ENCODE results near the gene CDK5RAP3.

DNA sequence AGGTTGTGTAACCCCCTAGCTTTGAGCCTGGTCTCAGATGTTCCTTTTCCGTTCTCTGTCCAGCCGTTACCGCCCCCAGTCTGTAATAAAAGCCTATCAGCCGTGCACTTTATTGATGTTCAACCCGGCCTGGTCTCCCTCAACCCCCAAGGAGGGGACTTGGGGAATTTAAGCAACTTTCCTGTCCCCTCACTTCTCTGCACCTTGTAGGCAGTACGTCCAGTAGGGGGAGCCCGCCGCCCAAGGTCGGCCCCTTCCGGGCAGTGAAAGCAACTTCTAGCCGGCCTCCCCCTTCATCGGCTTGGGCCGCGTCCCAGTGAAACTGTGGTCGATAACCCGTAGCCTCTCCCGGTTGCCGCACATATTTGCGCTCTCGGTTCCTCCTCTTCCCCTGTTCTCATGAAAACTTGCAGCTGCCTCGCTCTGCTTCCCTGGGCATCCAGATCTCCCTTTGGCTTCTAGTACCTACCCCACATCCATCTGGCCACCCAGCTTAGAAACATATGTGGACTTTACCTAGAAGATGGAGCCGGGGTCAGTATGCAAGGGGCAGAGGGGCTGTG lies 21.6 kb upstream of the CDK5RAP3 start:
- TF ChIP-seq, protein P1, sequence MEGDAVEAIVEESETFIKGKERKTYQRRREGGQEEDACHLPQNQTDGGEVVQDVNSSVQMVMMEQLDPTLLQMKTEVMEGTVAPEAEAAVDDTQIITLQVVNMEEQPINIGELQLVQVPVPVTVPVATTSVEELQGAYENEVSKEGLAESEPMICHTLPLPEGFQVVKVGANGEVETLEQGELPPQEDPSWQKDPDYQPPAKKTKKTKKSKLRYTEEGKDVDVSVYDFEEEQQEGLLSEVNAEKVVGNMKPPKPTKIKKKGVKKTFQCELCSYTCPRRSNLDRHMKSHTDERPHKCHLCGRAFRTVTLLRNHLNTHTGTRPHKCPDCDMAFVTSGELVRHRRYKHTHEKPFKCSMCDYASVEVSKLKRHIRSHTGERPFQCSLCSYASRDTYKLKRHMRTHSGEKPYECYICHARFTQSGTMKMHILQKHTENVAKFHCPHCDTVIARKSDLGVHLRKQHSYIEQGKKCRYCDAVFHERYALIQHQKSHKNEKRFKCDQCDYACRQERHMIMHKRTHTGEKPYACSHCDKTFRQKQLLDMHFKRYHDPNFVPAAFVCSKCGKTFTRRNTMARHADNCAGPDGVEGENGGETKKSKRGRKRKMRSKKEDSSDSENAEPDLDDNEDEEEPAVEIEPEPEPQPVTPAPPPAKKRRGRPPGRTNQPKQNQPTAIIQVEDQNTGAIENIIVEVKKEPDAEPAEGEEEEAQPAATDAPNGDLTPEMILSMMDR (conservative IDR thresholded peaks at IDR 0.05; ENCODE audit: low read depth in 2 of 2) = peak; percentile 91 to 97
- TF ChIP-seq, protein P2, sequence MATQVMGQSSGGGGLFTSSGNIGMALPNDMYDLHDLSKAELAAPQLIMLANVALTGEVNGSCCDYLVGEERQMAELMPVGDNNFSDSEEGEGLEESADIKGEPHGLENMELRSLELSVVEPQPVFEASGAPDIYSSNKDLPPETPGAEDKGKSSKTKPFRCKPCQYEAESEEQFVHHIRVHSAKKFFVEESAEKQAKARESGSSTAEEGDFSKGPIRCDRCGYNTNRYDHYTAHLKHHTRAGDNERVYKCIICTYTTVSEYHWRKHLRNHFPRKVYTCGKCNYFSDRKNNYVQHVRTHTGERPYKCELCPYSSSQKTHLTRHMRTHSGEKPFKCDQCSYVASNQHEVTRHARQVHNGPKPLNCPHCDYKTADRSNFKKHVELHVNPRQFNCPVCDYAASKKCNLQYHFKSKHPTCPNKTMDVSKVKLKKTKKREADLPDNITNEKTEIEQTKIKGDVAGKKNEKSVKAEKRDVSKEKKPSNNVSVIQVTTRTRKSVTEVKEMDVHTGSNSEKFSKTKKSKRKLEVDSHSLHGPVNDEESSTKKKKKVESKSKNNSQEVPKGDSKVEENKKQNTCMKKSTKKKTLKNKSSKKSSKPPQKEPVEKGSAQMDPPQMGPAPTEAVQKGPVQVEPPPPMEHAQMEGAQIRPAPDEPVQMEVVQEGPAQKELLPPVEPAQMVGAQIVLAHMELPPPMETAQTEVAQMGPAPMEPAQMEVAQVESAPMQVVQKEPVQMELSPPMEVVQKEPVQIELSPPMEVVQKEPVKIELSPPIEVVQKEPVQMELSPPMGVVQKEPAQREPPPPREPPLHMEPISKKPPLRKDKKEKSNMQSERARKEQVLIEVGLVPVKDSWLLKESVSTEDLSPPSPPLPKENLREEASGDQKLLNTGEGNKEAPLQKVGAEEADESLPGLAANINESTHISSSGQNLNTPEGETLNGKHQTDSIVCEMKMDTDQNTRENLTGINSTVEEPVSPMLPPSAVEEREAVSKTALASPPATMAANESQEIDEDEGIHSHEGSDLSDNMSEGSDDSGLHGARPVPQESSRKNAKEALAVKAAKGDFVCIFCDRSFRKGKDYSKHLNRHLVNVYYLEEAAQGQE (IDR thresholded peaks at IDR 0.05; ENCODE audit: unreplicated experiment) = no peak
- TF ChIP-seq EZH2phosphoT487 (IDR thresholded peaks at IDR 0.05; ENCODE audit: unreplicated experiment) = no peak
- no peak for TF ChIP-seq EZH2 (IDR thresholded peaks at IDR 0.05; ENCODE audit: low read depth, unreplicated experiment)
- no peak for TF ChIP-seq POLR2AphosphoS5 (IDR thresholded peaks at IDR 0.05; ENCODE audit: low read depth)
- TF ChIP-seq CREB1 (CRISPR knock-in tag; IDR thresholded peaks at IDR 0.05; ENCODE audit: low read depth) = no peak
- TF ChIP-seq STAT1 (IDR thresholded peaks at IDR 0.05; ENCODE audit: unreplicated experiment) = no peak
- TF ChIP-seq NANOG (IDR thresholded peaks at IDR 0.05; ENCODE audit: borderline replicate concordance) = no peak
- TF ChIP-seq ZNF331 (CRISPR knock-in tag; IDR thresholded peaks at IDR 0.05; ENCODE audit: low read depth) = no peak
- TF ChIP-seq, protein P3, sequence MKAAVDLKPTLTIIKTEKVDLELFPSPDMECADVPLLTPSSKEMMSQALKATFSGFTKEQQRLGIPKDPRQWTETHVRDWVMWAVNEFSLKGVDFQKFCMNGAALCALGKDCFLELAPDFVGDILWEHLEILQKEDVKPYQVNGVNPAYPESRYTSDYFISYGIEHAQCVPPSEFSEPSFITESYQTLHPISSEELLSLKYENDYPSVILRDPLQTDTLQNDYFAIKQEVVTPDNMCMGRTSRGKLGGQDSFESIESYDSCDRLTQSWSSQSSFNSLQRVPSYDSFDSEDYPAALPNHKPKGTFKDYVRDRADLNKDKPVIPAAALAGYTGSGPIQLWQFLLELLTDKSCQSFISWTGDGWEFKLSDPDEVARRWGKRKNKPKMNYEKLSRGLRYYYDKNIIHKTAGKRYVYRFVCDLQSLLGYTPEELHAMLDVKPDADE (IDR thresholded peaks at IDR 0.05) = no peak
